GM21723 (cell line): ENCODE results near the gene GLI3.

Source experiments
- ATAC-seq: cut with Tn5 transposase; IDR thresholded peaks from one replicate; pipeline ENCODE4 v1.9.1; 2021; ENCODE audit warnings: mild to moderate bottlenecking, moderate library complexity; ENCODE audit not compliant: unreplicated experiment

GLI3 gene

DNA sequence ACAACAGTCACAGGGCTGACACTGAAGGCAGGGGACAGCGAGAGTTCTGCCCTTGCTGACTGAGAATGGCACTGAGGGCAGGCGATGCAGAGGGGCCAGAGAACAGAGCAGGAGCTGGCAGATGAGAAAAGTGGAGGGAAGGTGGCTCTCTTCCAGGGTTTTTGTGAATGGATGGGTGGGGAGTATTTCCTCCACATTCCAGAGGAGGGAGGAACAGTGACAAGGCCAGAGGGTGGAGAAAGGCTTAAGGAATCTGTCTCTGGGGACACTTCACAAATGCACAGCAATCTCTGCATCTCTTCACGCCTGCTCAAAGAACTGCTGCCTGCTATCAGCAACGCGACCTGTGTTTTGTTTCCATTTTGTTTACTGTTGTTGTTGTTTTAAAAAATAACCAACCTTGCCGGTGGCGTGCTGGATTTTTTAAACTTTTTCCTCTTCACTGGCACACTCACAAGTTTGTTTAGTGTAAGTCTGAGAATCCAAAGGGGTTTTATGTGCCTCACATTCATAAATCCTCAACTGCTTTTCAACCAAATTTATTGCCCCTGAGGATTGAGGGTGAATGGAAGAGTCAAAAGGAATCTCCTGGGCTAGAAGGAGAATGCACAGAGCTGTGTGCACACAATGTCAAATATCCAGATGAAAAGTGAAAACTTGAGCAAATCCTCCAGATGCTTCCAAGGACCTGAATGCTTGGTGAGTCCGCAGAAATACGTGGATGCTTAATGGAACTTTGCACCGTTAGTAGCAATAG, 129.3 kb downstream of the GLI3 start:
- ATAC-seq = no peak

GRCh38 chr7:42106562-42106961, 130.4 kb downstream of the GLI3 start:
- no peak for ATAC-seq

DNA sequence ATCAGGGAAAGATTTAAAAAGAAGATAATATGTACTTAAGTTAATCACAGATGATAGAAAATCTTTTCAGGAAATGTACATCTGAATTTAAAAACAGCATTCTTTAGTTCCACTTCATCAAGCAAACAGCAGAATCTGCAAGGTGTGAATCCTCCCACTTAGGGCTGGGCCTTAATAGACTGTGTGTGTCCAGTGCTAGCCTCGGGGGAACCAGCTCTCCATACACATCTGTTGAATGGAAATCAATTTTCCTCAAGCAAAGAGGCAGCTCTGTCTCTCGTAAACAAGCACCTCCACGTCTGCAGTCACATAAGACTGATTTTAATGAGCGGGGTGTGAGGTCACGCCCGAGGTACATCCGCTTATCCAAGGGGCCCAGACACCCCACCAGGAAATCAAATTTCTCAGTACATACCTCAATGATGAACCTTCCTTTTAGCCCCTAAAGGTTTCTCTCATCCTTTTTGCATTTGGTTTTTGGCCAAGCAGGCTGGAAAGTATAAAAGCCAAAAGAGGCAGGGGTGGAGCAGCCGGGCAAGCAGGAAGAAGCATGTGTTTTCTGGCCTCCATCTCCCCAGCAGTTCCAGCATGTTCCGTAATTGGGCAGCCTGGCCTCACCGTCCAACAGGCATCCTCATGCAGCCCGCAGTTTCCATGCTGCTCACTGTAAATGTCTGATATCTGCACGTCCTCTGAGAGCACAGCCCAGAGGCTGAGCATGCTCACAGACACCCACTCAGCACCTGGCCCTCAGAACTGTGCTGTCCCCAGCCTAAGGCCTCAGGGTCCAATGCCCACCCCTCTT, 131.3 kb downstream of the GLI3 start:
- ATAC-seq = no peak

DNA sequence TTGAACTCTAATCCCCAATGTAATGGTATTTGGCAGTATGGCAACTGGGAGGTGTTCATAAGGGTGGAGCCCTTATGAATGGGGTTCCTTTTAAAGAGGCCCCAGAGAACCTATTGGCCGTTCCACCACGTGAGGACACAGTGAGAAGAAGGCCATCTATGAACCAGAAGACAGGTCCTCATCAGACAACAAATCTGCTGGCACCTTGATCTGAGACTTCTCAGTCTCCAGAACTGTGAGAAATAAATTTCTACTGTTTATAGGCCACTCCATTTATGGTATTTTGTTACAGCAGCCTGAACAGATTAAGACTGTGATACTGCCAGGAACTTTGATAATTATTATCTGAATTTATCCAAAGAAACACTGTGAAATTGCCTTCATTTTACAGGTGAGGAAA, 132.3 kb downstream of the GLI3 start:
- no peak for ATAC-seq

- ATAC-seq = no peak
Observed at GRCh38 chr7:42104231-42104630, 132.8 kb downstream of the GLI3 start.

GRCh38 chr7:42103456-42103855, 133.6 kb downstream of the GLI3 start:
- ATAC-seq = no peak

DNA sequence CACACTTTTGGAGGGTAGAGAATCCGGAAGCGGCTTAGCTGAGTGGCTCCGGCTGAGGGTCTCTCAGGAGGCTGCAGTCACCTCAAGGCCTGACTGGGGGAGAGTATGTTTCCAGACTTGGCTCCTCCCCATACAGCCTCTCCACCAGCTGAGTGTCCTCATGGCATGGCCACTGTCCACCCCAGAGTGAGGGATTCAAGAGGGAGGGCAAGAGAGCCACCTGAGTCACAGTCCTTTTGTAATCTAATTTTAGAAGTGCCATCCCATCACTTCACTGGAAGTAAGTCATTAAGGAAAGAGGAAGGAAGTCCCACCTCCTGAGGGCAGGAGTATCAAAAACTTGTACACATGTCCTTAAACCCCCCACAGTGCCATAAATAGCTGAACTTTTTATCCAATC, 134.0 kb downstream of the GLI3 start:
- ATAC-seq = no peak

DNA sequence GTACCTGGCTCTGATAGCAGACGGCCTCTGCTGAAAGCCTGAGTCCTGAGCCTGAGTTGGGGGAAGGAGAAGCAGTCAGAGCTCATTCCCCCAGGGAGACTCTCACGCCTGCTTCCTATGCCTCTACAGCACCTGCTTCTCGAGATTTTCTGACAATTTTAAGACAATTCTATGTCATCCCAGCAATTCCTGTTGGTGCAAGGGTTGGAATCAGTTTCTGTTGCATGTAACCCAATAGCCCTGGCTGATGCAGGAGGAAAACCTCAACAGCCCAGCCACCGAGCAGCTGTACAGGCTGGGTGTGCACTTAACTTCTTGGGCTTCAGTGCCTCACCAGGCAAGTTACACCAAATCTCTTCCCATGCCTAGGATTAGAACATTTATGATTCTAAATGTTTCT, 134.7 kb downstream of the GLI3 start:
- ATAC-seq = no peak

DNA sequence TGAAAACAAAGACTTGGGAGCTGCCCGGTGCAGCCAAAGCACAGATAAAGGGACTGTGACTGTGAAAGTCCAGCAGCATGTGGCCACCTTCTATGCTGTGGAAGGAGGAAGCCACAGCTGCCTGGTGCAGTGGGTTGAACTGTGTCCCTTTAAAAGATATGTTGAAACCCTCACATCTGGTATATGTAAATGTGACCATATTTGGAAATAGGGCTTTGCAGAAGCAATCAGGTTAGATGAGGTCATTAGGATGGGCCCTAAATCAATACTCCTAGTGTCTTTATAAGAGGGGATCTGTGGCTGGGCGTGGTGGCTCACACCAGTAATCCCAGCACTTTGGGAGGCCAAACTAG, 136.9 kb downstream of the GLI3 start:
- ATAC-seq = no peak

DNA sequence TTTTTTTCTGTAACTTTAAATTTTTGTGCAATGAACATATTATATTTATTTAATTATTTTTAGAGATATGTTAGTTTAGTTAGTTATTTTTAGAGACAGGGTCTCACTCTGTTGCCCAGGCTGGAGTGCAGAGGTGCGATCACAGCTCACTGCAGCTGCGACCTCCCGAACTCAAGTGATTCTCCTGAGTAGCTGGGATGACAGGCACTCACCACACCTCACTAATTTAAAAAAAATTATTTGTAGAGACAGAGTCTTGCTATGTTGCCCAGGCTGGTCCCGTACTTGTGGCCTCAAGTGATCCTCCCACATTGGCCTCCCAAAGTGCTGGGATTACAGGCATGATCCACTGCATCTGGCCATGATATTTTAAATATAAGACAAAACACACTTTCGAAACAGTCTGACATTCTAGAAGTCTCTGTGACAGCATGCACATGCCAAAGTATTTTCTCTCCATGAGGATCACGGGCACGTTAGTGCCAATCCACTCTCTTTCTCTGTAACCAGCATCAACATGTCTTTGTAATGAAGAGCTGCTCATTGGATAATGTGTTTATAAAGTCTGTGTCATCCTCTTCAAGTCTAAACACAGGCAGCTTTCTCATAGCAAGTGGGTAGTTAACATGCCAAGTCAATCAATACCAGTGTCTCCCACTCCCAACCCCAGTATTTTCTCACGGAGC, 137.4 kb downstream of the GLI3 start:
- no peak for ATAC-seq

GRCh38 chr7:42099066-42099465, 137.9 kb downstream of the GLI3 start:
- no peak for ATAC-seq

DNA sequence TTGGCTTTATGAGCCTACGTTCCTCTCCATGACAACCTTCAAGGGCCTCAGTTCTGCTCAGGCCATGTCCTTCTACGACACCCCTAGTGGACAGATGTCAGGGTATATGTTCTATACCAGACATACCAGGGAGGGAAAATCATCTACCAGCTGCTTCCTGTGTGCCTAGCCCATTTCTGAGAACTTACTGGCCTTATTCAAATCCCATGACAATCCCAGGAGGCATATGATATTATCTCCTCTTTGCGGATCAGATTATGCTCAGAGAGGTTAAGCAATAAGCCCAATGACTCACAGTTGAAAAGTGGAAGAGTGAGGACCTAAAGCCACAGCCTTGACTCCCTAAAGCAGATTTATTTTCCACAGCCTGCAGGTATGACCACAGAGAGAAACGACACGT, 139.3 kb downstream of the GLI3 start:
- ATAC-seq = no peak

GRCh38 chr7:42096681-42097561, 140.1 kb downstream of the GLI3 start:
- ATAC-seq = no peak

DNA sequence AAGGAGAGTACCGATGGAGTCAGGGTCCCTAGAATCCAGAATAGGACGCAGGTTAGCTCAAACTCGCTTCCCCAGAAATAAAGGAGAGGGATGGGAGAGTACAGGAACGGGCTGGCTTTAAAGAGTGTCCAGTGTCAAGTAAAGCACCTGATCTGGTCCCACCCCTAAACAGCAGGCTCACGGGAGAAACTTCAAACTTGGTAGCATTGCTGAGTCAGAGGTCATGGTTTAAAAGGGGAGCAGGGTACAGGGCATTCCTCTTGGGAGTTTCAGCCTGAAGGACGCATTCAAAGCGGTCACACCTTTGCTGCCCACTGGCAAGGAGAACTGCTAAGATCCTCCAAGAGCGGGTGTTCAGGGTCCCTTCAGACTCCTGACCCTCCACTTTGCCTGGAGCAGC, 140.7 kb downstream of the GLI3 start:
- ATAC-seq = no peak

DNA sequence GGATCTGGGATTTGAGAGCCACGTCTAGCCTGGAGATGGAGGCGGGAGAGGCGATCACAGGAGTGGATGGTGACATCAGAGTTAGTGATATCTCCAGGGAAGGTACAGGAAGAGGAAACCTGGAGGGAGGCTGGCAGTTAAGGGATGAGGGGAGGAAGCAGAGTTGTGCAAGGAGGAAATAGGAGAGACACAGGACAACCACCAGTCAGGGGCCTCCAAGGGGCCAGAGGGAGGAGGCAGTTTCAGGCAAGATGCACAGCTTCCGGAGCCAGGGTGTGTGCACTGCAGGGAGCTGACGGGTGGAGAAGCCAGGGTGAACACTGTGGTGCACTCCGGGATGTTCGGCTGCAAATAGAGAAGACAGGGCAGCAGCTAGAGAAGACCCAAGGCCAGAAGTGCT, 141.2 kb downstream of the GLI3 start:
- ATAC-seq = no peak

DNA sequence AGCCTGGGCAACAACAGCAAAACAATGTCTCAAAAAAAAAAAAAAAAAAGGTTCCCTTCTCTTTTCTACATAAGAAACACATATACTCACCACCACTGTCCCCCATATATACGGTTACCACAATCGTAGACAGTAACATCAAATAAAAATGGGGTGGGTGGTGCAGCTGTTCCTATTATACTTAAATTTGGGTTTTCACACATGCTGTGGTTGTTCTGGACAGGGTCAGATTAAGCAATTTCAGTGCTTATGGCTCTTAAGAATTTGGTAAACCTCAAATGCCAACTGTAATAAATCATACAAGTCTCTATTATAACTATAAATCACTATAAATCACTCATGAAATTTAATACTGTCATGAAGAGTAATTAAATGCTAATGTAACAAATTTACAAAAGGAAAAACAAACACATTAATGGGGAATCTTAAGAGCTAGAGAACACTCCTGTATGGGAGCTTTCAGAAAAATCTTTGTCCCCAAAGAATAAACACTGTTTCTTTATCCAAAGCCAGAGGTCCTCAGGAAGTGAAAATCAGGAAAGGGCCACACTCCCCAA, 143.6 kb downstream of the GLI3 start:
- ATAC-seq = no peak

GRCh38 chr7:42091461-42092291, 145.3 kb downstream of the GLI3 start:
- ATAC-seq = no peak

GRCh38 chr7:42090806-42091205, 146.2 kb downstream of the GLI3 start:
- ATAC-seq = no peak

GRCh38 chr7:42090056-42090455, 147.0 kb downstream of the GLI3 start:
- no peak for ATAC-seq

DNA sequence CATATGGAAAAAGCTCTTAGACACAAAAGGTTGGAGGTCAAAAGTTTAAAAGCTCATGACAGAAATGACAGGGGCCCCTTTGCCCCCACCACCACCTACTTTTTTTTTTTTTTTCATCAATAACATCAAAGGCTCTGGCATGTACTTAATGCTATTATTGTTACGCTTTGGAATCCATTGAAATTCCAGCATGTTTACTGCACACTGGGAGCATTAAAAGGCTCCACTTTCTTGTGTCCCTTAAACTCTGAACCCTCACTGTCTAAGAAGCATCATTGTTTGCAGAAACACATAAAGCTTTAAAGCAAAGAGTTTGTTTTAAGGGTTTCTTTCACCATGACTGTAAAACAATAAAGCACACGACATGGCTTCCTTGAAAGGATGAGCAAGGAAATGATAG, 149.4 kb downstream of the GLI3 start:
- no peak for ATAC-seq
